ENCODE measurements around the gene KIF12. TPM values are rescaled to one million over a fixed set of nuclear protein-coding genes. Genes with fewer than 3 reads are reported as not detected.

Gene KIF12
- total and polyA plus RNA-seq, 2 donors (not counting 3 experiments of a cell fraction or from before 2014, with no cell fraction given): 0.46 to 0.97 TPM

DNA sequence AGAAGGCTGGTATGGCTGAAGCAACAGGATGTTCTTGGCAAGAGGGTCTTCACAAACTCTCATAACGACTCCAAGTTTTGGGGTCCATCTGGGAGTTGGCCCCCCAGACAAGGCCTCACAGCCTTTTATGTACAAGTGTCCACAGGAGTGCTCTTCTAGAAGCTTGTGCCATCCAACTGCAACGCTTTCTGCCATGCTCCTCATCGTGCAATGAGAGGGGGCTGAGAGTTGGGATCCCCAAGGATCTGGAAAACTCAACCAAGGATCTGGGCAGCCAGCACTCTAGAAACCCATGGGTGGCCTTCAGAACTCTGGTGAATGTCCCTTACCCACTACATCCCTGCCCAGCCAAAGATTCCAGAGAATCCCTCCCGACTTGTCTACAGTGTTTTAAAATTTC lies 12.5 kb downstream of the KIF12 start:
- Histone ChIP-seq H3K9me1 (replicated peaks; ENCODE audit: control insufficient read depth, extremely low read depth, insufficient read depth, low read length) (no peaks in the 10 kb centered on the region), H3K79me2 (ENCODE audit: control insufficient read depth, insufficient read depth, low read length) (no peaks in the 10 kb centered on the region), H3K4me1 (ENCODE audit: control insufficient read depth, extremely low read depth, insufficient read depth, low read length) (no peaks in the 10 kb centered on the region), H3K4me3 (replicated peaks in 1 of 3; ENCODE audit: insufficient read depth in 1 of 3, low read depth in 1 of 3, low read length in 3 of 3) (no peak overlapping the region), H3K36me3 (ENCODE audit: control insufficient read depth in 2 of 2, extremely low read depth in 1 of 2, insufficient read depth in 2 of 2, low read length in 2 of 2) (no peaks in the 10 kb centered on the region), H3K9me3 (replicated peaks; ENCODE audit: control insufficient read depth, insufficient read depth, low read length) (no peaks in the 10 kb centered on the region), H3K27me3 (ENCODE audit: control insufficient read depth in 2 of 2, insufficient read depth in 2 of 2, low read length in 2 of 2) (peaks cover 7 to 18% of the 10 kb centered on the region in 2 experiments), H3K4me2 (ENCODE audit: insufficient read depth, low read length) (no peak overlapping the region), H3K9ac (replicated peaks; ENCODE audit: extremely low read depth, insufficient read depth, low read length) (no peak overlapping the region), H2AFZ (ENCODE audit: low read depth, low read length) (no peak overlapping the region), H4K20me1 (replicated peaks; ENCODE audit: control insufficient read depth, extremely low read depth, insufficient read depth, low read length) (no peaks in the 10 kb centered on the region), H3K27ac (ENCODE audit: insufficient read depth, low read depth, low read length) (no peak overlapping the region)
- BruUV-seq (replicated peaks): no TSS peak
- DNase-seq (ENCODE audit: low read depth, low spot score) (no peak), FAIRE-seq (no peak)
- TF ChIP-seq, protein P1, sequence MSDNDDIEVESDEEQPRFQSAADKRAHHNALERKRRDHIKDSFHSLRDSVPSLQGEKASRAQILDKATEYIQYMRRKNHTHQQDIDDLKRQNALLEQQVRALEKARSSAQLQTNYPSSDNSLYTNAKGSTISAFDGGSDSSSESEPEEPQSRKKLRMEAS (IDR thresholded peaks at IDR 0.05; ENCODE audit: insufficient read depth, insufficient read length): no peak
- no peak for TF ChIP-seq GATA2 (IDR thresholded peaks at IDR 0.05; ENCODE audit: insufficient read depth, insufficient read length, low read depth, low read length)
- no peak for TF ChIP-seq EZH2 (IDR thresholded peaks at IDR 0.05; ENCODE audit: borderline replicate concordance, low read depth, low read length, severe bottlenecking)
- TF ChIP-seq MYC (IDR thresholded peaks at IDR 0.05; ENCODE audit: low read depth, low read length): no peak
- no peak for TF ChIP-seq JUN (IDR thresholded peaks at IDR 0.05; ENCODE audit: borderline replicate concordance, insufficient read depth, insufficient read length, low read depth)
- TF ChIP-seq, protein P2, sequence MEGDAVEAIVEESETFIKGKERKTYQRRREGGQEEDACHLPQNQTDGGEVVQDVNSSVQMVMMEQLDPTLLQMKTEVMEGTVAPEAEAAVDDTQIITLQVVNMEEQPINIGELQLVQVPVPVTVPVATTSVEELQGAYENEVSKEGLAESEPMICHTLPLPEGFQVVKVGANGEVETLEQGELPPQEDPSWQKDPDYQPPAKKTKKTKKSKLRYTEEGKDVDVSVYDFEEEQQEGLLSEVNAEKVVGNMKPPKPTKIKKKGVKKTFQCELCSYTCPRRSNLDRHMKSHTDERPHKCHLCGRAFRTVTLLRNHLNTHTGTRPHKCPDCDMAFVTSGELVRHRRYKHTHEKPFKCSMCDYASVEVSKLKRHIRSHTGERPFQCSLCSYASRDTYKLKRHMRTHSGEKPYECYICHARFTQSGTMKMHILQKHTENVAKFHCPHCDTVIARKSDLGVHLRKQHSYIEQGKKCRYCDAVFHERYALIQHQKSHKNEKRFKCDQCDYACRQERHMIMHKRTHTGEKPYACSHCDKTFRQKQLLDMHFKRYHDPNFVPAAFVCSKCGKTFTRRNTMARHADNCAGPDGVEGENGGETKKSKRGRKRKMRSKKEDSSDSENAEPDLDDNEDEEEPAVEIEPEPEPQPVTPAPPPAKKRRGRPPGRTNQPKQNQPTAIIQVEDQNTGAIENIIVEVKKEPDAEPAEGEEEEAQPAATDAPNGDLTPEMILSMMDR (IDR thresholded peaks at IDR 0.05; ENCODE audit: extremely low read depth in 1 of 2, insufficient read depth in 1 of 2, low read depth in 1 of 2, low read length in 2 of 2): no peak
- no peak for TF ChIP-seq POLR2AphosphoS5 (IDR thresholded peaks at IDR 0.05; ENCODE audit: insufficient read depth, low read depth, low read length)
- TF ChIP-seq FOS (IDR thresholded peaks at IDR 0.05; ENCODE audit: borderline replicate concordance, insufficient read depth, low read length): no peak
- TF ChIP-seq POLR2A (IDR thresholded peaks at IDR 0.05; ENCODE audit: low read depth, low read length): no peak
- ChIA-PET POLR2A (no interaction called here), CTCF (interaction anchor here (5.7 to 6.1 kb wide), 2 partner anchors 21 to 204 kb away, joined by 159 to 195 read pairs; no protein-coding TSS in a partner anchor)
- dilution Hi-C loops (cut with MboI; ENCODE audit: extremely low pct_ligation_motif_present, low sequenced_read_pairs): loop anchor here (25.0 kb wide), 1 partner anchor 201 kb away; no protein-coding TSS in a partner anchor
- intact Hi-C loops (cut with micrococcal nuclease): no loop called here
